ENCODE results near the gene TMEM238. TPM values are rescaled to one million over a fixed set of nuclear protein-coding genes. Genes with fewer than 3 reads are reported as not detected.

Gene TMEM238
- total RNA-seq, 1 experiment from 2014 or later: 22.8 TPM

DNA sequence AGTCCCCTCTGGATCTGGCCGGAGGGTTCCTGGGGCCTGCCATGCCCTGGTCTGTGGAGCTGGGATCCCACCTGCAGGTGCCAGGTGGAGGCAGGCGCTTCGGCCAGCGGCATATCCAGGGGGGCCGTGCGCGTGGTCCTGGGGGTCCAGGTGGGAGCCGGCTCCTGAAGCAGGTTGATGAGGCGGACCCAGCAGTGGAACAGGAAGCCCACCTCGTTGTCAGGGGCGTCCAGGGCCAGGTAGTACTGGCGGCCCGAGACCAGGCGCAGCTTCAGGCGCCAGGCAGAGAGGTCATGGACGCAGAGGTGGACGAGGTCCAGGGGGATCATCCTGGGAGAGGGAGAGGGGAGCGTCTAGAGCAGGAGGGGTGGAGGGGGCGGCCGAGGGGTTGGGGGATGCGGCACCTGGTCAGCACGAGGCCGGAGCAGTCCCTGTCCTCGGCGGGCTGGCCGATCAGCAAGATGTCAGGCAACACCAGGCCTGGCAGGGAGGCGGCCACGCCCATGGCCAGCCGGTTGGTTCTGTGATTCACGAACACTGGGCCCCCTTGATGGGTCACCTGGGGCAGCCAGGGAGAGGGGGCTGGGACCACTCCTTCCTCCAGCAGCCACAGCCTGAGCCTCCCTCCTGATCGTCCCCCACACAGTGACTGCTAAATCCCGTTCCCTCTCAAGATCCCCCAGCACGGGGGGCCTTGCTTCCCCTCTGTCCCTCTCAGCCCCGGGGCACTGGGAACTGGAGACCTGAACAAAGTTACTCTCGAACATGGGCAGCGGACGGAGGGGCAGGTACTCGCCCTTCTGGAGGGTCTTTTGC is 21.7 kb downstream of the TMEM238 start:
- H3K9ac ChIP-seq (ENCODE audit: low read length): no peak overlapping the region
- no peaks in the 10 kb centered on the region for H3F3A ChIP-seq (ENCODE audit: low read length, unreplicated experiment)
- TF ChIP-seq, protein P1, sequence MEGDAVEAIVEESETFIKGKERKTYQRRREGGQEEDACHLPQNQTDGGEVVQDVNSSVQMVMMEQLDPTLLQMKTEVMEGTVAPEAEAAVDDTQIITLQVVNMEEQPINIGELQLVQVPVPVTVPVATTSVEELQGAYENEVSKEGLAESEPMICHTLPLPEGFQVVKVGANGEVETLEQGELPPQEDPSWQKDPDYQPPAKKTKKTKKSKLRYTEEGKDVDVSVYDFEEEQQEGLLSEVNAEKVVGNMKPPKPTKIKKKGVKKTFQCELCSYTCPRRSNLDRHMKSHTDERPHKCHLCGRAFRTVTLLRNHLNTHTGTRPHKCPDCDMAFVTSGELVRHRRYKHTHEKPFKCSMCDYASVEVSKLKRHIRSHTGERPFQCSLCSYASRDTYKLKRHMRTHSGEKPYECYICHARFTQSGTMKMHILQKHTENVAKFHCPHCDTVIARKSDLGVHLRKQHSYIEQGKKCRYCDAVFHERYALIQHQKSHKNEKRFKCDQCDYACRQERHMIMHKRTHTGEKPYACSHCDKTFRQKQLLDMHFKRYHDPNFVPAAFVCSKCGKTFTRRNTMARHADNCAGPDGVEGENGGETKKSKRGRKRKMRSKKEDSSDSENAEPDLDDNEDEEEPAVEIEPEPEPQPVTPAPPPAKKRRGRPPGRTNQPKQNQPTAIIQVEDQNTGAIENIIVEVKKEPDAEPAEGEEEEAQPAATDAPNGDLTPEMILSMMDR (conservative IDR thresholded peaks at IDR 0.05; ENCODE audit: low read depth, low read length): no peak
- TF ChIP-seq EZH2 (IDR thresholded peaks at IDR 0.05; ENCODE audit: low read length, unreplicated experiment) (no peak), EZH2phosphoT487 (IDR thresholded peaks at IDR 0.05; ENCODE audit: borderline replicate concordance, low read length) (no peak)
- H3K27ac ChIP-seq (ENCODE audit: low read length): no peak overlapping the region
- H4K20me1 ChIP-seq (ENCODE audit: low read length): no peaks in the 10 kb centered on the region
- no peaks in the 10 kb centered on the region for H3K9me2 ChIP-seq (replicated peaks; ENCODE audit: low read length)
- H3K79me2 ChIP-seq (ENCODE audit: low read length): no peaks in the 10 kb centered on the region
- H3K4me2 ChIP-seq (ENCODE audit: low read length): no peak overlapping the region
- no peaks in the 10 kb centered on the region for H3K36me3 ChIP-seq (ENCODE audit: low read depth, low read length)
- no peaks in the 10 kb centered on the region for H3K4me1 ChIP-seq (ENCODE audit: insufficient read depth, low read length)
- BruUV-seq (replicated peaks): no TSS peak
- intact Hi-C loops (cut with micrococcal nuclease): no loop called here
- CTCF ChIA-PET: no interaction called here
- ATAC-seq (no peak; the same call in 1 of the 2 replicates), DNase-seq (no peak)
- no peaks in the 10 kb centered on the region for H3K9me3 ChIP-seq (ENCODE audit: low read length)
- POLR2A ChIA-PET (ENCODE audit: unreplicated experiment): no interaction called here
- H3K27me3 ChIP-seq (ENCODE audit: low read length): no peaks in the 10 kb centered on the region
- no peak overlapping the region for H2AFZ ChIP-seq (ENCODE audit: low read length)
- no peak overlapping the region for H3K4me3 ChIP-seq (ENCODE audit: low read length)

DNA sequence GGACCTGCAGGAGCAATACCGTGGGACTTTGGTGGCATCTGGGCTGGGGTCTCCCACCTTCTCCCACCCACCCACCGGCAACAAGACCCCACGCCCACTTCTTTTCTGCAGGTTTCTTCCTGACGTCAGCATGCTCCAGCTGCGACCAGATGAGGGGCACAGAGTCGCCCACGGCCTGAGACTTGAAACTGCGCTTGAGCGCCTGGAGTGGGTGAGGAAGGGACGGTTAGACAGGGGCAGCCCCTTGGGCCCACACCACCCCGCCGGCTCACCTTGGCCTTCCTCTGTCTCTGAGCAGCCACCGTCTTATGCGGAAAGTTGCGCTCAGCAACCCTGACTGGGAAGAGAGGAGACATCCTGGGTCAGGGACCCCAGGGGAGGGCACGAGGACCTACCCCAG is 23.2 kb downstream of the TMEM238 start:
- no peak overlapping the region for H3K9ac ChIP-seq (ENCODE audit: low read length)
- no peak overlapping the region for H3K4me3 ChIP-seq (ENCODE audit: low read length)
- H3K36me3 ChIP-seq (ENCODE audit: low read depth, low read length): no peaks in the 10 kb centered on the region
- CTCF ChIA-PET: no interaction called here
- no peak overlapping the region for H2AFZ ChIP-seq (ENCODE audit: low read length)
- H3K4me1 ChIP-seq (ENCODE audit: insufficient read depth, low read length): no peaks in the 10 kb centered on the region
- H3K27ac ChIP-seq (ENCODE audit: low read length): no peak overlapping the region
- TF ChIP-seq EZH2phosphoT487 (IDR thresholded peaks at IDR 0.05; ENCODE audit: borderline replicate concordance, low read length) (no peak), EZH2 (IDR thresholded peaks at IDR 0.05; ENCODE audit: low read length, unreplicated experiment) (no peak)
- TF ChIP-seq, protein P1 (conservative IDR thresholded peaks at IDR 0.05; ENCODE audit: low read depth, low read length): no peak
- H3K27me3 ChIP-seq (ENCODE audit: low read length): no peaks in the 10 kb centered on the region
- H3K9me3 ChIP-seq (ENCODE audit: low read length): no peaks in the 10 kb centered on the region
- no peaks in the 10 kb centered on the region for H3K79me2 ChIP-seq (ENCODE audit: low read length)
- no peaks in the 10 kb centered on the region for H4K20me1 ChIP-seq (ENCODE audit: low read length)
- no peak for DNase-seq
- no peaks in the 10 kb centered on the region for H3K9me2 ChIP-seq (replicated peaks; ENCODE audit: low read length)
- BruUV-seq (replicated peaks): no TSS peak
- no peak for ATAC-seq
- no peaks in the 10 kb centered on the region for H3F3A ChIP-seq (ENCODE audit: low read length, unreplicated experiment)
- intact Hi-C loops (cut with micrococcal nuclease): no loop called here
- POLR2A ChIA-PET (ENCODE audit: unreplicated experiment): no interaction called here
- no peak overlapping the region for H3K4me2 ChIP-seq (ENCODE audit: low read length)
